HG02571 (cell line): Measurements from ENCODE around the gene MT1X.
A peak's percentile ranks its signal among the peaks of the same experiment; 100 is the strongest.

ENCODE experiments used
- ATAC-seq: cut with Tn5 transposase; IDR thresholded peaks from one replicate; pipeline ENCODE4 v1.9.1; 2021; ENCODE audit warnings: mild to moderate bottlenecking, moderate library complexity; ENCODE audit not compliant: unreplicated experiment

MT1X gene

DNA sequence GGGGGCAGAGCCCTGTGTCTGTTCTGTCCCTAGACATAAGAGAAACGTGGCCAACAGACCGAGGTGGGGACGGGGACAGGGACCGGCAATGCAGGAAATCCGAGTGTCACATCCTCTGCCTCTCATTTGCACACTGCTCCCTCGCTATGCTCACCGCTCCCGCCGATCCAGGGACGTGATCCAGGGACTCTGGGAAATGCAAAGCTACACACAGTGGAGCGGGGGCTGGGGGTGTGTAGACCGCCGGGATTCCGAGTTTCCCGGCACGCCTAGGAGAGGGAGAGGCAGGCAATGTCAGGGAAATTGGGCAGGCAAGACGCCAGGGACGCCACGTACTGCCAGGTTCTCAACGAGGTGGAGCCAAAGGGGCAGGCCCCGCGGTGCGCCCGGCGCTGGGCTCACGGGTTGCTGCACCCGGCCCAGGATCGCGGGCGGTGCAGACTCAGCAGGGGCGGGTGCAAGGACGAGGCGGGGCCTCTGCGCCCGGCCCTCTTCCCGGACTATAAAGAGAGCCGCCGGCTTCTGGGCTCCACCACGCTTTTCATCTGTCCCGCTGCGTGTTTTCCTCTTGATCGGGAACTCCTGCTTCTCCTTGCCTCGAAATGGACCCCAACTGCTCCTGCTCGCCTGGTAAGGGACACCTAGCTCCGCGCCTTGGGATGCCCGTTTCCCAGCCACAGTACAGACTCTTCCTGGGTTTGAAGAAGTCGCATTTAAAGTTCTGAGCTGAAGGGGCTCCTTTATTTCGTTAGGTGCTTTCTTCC is at the start of gene MT1X:
MT1X (plus strand) TSS at position 532 of the 764 bp plus-strand sequence; CDS start at position 603, 71 bp downstream.
- ATAC-seq, result peak; percentile 97

DNA sequence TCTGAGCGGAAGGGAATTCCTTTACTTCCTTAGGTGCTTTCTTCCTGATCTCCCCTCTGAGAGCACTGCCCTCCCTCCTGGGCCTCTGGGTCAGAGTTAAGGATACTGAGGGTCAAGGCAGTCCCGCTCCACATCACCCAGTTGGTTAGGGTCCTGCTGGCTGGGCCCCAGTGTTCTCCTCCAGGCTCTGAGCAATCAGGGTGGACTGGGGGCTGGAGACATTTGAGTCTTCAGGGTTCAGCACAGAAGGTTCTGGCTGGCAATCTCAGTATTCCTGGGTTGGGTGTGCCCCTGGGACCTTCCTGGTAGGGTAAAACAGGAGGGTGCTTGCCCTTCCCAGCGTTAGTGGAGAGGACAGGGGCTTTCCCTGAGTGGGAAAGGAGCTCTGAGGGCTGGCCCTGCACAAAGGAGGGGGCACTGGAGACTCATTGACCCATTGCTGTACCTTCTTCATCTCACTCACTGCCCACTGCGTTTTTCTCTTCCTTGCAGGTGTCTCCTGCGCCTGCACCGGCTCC is 49.4 kb upstream of the MT1X start:
- ATAC-seq, result no peak

DNA sequence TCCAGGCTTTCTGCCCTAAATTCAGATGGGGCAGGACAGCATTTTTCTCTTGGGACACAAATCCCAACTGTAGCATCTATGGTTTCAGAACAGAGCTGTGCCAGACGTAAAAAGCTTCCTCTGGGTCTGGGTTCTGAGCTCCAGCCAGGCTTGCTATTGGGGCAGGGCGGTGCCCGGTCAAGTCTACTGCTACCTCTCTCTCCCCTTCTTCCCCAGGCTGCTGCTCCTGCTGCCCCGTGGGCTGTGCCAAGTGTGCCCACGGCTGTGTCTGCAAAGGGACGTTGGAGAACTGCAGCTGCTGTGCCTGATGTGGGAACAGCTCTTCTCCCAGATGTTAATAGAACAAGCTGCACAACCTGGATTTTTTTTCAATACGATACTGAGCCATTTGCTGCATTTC is 48.7 kb upstream of the MT1X start:
- ATAC-seq, result no peak

DNA sequence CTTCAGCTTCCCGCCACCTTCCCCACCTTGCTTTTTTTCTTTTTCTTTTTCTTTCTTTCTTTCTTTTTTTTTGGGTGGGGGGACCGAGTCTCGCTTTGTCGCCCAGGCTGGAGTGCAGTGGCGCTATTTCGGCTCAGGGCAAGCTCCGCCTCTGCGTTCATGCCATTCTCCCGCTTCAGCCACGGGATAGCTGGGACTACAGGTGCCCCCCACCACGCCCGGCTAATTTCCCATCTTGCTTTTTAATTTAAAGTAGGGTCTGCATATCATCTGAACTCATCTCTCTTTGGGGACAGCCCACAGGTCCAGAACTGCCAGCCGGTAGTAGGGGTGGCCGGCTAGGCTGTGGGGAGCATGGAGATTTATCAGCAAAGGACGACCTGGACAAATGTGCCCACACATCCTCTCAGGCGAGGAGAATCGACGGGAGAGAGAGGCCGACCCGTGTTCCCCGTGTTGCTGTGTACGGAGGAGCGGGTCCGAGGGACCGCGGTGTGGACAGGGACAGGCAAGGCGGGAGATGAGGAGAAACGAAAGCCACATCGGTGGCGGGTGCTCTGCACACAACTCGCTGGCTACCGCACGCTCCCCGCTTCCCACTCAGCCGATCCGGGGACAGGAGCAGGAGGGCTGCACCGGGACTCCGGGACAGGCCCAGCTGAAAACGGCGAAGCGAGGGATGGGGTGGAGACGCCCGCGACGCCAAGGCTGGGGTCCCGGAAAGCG is 47.4 kb upstream of the MT1X start:
- no peak for ATAC-seq

DNA sequence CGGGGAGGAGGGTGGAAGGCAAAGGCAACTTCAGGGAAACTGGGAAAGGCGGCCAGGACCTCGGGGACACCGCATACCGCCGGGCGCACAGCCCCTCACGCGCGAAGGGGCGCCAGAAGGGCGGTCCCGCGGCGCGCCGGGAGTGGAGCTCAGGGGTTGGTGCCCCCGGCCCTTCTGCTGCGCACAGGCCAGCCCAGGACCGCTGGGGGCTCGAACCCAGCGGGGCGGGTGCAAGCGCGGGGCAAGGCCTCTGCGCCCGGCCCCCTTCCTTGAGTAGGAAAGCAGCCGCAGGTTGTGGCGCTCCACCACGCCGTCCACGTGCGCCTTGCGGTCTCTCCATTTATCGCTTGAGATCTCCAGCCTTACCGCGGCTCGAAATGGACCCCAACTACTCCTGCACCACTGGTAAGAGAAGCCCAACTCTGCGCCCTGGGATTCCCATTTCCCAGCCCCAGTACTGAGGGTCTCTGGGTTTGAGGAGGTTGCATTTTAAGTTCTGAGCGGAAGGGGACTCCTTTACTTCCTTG is 46.8 kb upstream of the MT1X start:
- ATAC-seq, result no peak

DNA sequence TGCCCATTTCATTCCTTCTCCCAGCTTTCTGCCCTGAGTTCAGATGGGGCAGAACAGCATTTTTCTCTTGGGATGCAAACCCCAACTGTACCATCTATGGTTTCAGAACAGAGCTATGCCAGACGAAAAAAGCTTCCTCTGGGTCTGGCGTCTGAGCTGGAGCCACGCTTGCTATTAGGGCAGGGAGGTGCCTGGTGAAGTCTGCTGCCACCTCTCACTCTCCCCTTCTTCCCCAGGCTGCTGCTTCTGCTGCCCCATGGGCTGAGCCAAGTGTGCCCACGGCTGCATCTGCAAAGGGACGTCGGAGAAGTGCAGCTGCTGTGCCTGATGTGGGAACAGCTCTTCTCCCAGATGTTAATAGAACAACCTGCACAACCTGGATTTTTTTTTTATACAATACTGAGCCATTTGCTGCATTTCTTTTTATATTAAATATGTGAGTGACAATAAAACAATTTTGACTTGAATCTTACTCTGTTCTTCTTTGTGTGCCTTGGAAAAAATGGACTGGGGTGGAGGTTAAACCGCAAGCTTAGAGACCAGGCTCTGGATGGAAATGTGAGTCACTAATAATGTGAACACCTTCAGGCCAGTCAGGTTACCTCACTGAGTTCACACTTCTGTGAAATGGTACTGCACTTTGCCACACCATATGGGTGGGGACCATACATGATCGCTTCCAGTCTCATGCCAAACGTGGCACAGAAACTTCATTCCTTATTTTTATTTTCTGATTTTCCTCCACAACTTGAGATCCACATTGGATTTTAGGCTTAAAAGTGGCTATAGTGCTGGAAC is 45.5 kb upstream of the MT1X start:
- no peak for ATAC-seq

DNA sequence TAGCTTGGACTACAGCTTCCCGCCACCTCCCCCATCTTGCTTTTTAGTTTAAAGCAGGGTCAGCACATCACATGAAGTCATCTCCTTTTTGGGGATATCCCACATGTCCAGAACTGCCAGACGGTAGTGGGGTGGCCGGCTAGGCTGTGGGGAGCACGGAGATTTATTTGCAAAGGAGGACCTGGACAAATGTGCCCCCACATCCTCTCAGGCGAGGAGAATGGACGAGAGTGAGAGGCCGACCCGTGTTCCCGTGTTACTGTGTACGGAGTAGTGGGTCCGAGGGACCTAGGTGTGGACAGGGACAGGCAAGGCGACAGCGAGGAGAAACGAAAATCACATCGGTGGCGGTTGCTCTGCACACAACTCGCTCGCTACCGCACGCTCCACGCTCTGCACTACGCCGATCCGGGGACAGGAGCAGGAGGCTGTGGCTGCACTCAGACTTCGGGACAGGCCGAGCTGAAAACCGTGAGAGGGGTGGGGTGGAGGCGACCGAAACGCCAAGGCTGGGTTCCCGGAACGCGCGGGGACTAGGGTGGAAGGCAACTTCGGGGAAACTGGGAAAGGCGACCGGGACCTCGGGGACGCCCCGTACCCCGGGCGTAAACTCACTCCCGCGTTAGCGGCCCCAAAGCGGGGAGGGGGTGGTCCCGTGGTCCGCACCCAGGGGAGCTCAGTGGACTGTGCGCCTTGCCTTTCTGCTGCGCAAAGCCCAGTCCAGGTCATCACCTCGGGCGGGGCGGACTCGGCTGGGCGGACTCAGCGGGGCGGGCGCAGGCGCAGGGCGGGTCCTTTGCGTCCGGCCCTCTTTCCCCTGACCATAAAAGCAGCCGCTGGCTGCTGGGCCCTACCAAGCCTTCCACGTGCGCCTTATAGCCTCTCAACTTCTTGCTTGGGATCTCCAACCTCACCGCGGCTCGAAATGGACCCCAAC is 44.2 kb upstream of the MT1X start, which contains the start of gene MT1A:
MT1A (plus strand) TSS at position 853 of the 937 bp plus-strand sequence; CDS start at position 926, 73 bp downstream.
- no peak for ATAC-seq

DNA sequence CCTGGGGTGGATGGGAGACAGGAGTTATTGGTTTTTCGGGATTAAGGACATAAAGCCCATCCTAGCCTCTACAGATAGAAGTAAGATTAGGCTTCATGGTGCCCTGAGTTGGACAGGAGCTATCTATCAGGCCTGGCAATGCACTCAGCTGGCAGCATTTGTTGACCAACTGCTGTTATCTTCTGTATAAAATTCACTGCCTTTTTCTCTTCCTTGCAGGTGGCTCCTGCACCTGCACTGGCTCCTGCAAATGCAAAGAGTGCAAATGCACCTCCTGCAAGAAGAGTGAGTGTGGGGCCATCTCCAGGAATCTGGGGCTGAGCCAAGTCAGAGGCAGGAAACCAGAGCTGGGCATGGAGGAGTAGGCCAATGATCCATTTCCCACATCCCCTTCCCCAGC is 43.2 kb upstream of the MT1X start:
- ATAC-seq, result no peak

DNA sequence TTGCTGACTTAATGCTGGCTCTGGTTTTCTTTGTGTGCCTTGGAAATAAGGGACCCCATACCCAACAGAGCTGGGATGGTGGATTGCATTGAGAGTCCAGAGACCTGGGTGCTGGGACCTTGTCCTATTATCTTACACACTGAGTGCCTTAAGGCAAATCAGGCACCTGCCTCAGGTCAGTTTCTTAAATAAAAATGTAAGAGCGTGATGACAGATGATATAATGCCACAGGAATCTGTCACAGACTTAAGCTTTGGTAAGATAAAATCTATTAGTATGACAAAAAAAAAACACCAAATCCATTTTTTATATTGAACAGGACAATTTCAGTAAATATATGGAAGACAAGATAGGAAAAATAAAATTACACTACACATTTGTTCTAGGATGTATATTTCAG is 42.2 kb upstream of the MT1X start:
- no peak for ATAC-seq

DNA sequence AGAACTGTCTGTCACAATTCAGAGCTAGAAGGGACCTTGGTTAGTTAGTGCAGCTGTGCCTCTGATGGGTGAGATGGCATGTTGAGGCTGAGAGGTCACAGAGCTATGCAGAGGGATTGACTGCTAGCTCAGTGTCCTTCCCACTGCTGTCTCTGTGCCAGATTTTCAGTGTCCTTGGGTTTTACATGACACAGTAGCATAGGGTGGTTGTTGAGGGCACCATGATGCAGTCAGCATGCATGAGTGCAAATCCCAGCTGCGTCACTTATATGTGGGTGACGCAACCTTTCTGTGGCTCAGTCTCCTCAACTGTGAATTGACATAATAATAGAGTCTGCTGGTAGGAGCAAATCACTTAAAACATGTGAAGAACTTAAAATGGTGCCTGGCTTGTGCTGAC is 41.1 kb upstream of the MT1X start:
- no peak for ATAC-seq

DNA sequence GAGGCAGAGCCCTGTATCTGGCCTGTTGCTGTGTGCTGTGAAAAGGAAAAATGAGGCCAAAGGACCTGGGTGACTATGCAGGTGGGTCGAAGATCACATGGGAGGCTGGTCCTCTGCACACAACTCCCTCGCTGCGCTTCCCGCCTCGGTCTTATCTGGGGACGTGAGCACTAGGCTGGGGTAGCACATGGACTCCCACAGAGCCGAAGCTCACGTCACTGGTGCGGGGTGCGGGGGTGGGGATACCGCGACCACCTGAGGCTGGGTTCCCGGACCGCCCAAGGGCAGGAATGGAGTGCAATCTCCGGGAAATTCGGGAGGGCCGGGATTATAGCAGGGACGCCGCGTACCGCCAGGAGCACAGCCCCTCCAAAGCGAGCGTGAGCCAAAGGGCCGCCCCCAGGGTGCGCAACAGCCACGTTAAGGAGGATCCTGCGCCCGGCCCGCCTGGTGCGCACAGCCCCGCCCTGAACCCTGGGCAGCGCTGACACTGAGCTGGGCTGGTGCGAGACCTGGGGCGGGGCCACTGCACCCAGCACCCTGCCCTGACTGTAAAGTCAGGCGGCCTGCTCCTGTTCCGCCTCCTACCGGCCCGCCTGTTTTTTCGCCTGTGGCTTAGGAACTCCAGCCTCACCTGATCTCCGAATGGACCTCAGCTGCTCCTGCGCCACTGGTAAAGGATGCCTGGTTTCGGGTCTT is 39.0 kb upstream of the MT1X start:
- ATAC-seq, result peak; percentile 53

DNA sequence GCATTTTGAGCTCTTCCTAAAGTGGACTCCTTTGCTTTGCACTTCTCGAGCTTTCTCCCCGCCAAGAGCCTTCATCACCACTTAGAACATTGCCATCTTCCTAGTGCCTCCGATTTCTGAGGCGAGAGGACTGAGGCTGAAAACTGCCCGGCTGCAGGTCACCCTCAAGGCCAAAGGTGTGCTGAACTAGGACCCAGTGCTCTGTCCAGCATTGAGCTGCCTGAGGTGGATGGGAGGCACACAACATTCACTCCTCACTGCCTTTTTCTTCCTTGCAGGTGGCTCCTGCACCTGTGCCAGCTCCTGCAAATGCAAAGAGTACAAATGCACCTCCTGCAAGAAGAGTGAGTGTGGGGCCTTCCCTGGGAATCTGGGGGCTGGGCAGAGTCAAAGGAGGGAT is 38.4 kb upstream of the MT1X start:
- ATAC-seq, result no peak

DNA sequence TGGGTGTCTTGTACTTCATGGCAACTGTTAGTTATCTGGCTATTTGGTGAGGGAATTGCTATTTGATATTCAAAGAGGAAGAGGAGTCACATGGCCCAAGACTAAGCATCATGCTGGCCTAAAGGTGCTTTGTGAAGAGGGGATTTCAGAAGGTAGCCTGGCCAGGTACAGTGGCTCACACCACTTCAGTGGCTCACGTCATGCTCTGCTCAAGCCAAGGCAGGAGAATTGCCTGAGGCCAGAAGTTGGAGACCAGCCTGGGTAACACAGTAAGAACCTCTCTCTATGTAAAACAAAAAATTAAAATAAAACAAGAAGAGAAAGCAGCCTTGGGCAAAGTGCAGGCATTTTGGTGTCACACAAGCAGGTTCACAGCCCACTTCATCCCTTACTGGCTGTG is 37.0 kb upstream of the MT1X start:
- no peak for ATAC-seq

DNA sequence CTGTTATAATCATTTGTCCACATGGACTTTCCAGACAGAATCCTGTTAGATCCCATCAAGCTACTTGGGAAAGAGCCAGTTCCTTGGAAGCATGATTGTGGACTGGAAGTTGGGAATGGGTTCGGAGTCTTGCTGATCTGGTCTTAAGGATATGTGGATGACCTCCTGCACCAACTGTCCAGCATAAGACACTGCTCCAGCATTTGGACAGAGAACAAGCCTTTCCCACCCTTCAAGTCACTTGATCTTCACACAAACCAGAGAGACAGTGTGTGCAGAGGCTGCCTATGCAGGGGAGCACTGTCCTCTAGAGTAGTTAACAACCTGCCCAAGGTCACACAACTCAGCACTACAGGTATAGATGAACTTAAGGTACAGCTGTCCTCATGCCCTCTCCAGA is 36.4 kb upstream of the MT1X start:
- no peak for ATAC-seq

DNA sequence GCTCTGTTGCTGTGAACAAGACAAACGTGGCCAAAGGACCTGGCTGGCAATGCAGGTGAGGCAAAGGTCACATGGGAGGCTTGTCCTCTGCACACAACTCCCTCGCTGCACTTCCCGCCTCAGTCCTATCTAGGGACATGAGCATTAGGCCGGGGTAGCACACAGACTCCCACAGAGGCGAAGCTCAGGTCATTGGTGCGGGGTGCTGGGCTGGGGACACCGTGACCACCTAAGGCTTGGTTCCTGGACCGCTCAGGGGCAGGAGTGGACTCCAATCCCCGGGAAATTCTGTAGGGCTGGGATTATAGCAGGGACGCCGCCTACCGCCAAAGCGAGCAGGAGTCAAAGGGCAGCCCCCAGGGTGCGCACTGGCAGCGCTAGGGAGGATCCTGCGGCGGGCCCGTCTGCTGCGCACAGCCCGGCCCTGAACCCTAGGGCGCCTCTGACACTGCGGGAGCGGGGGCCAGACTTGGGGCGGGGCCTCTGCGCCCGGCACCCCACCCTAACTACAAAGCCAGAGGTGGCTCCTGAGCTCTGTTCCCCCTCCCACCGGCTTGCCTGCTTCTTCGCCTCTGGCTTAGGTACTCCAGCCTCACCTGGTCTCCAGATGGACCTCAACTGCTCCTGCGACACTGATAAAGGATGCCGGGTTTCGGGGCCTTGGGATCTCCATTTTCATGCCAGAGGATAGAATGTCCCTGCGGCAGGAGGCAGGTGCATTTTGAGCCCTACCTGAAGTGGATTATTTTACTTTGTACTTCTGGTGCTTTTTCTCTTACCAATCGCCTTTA is 34.4 kb upstream of the MT1X start:
- ATAC-seq, result no peak

DNA sequence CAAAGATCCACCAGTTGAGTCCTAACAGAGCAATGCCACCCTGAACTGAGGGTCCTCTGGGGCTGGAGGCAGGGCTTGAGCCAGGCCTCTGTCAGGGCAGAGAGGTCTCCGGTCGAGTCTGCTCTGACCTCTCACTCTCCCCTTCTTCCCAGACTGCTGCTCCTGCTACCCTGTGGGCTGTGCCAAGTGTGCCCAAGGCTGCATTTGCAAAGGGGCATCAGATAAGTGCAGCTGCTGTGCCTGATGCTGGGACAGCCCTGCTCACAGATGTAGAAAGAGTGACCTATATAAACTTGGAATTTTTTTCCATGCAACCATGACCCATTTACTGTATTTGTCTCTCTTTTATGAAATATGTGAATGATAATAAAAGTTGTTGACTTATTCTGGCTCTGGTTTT is 33.0 kb upstream of the MT1X start:
- no peak for ATAC-seq

DNA sequence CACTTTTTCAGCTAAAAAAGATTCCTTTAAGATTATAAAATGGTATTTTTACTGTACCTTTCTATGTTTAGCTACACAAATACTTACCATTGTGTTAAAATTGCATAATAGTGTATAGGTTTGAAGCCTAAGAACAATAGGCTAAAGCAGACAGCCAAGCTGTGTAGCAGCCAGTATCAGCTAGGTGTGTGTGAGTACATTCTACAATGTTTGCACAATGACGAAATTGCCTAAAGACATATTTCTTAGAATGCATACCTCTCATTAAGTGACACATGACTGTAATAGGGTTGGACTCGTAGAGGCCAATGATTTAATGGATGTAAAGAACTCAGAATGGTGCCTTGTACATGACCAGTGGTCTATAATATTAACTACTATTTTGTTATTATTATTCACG is 32.5 kb upstream of the MT1X start:
- ATAC-seq, result no peak

DNA sequence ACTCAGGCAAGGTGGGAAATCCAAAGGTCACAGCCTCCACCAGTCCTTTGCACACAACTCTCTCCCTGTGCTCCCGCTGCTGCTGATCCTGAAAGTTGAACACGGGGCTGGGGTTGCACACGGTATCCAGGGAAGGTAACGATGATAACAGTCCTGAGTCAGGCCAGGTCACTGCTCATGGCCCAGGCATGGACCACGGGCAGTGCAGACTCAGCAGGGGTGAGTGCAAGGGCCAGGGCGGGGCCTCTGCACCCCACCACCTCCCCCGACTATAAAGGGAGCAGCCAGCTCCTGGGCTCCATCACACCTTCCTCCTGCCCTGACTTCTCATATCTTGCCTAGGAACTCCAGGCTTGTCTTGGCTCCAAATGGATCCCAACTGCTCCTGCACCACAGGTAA is 30.7 kb upstream of the MT1X start, which contains the start of gene MT1B:
MT1B (plus strand) TSS at position 301 of the 400 bp plus-strand sequence; CDS start at position 369, 68 bp downstream.
- ATAC-seq, result no peak
